Ectodermal cell (in vitro differentiated cells): ENCODE measurements around the gene MRPL10.
A peak's percentile ranks its signal among the peaks of the same experiment; 100 is the strongest.

Experiments
- H3K27ac ChIP-seq: 2 replicates; pipeline ENCODE4 v1.7.0; 2013; ENCODE audit warnings: mild to moderate bottlenecking, low read depth, low read length; ENCODE audit not compliant: insufficient read depth, poor library complexity, severe bottlenecking
- H3K27me3 ChIP-seq: 2 replicates; pipeline ENCODE4 v1.7.0; 2013; ENCODE audit warnings: mild to moderate bottlenecking, low read length; ENCODE audit not compliant: insufficient read depth, control insufficient read depth, poor library complexity, severe bottlenecking
- H3K36me3 ChIP-seq: one replicate; pipeline ENCODE4 v1.7.0; 2013; ENCODE audit warnings: low read length; ENCODE audit not compliant: control insufficient read depth, insufficient read depth
- H3K4me1 ChIP-seq: one replicate; pipeline ENCODE4 v1.7.0; 2013; ENCODE audit warnings: low read length; ENCODE audit not compliant: control insufficient read depth, insufficient read depth
- H3K4me3 ChIP-seq: 2 replicates; pipeline ENCODE4 v1.7.0; 2013; ENCODE audit warnings: low read depth, low read length, control low read depth; ENCODE audit not compliant: insufficient read depth
- H3K9me3 ChIP-seq: 2 replicates; pipeline ENCODE4 v1.7.0; 2013; ENCODE audit warnings: mild to moderate bottlenecking, low read length, moderate library complexity; ENCODE audit not compliant: control insufficient read depth
- WGBS, 2 experiments: methylation state at CpG; one replicate each; pipeline ENCODE4 v1.1.7; 2013; ENCODE audit warnings: missing lambda C conversion rate in 2 of 2; 5-methylcytosine and 5-hydroxymethylcytosine counted together

Gene MRPL10

DNA sequence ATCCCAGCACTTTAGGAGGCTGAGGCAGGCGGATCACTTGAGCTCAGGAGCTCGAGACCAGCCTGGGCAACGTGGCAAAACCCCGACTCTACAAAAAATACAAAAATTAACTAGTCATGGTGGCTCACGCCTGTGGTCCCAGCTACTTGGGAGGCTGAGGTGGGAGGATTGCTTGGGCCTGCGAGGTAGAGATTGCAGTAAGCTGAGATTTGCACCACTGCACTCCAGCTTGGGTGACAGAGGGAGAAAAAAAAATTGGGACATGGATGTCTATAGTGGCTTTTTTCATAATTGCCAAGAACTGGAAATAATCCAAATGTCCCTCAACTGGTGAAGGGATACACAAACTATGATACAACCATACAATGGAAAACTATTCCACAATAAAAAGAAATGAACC lies 38.4 kb downstream of the MRPL10 start:
- WGBS, 2 experiments, result 64 to 66% methylated on average over 6 of the region's 6 CpGs
- H3K4me1 ChIP-seq, result no peaks in the 10 kb centered on the region
- H3K4me3 ChIP-seq, result no peak overlapping the region
- H3K27me3 ChIP-seq, result peaks cover 78% of the 10 kb centered on the region
- no peak overlapping the region for H3K27ac ChIP-seq
- H3K36me3 ChIP-seq, result no peaks in the 10 kb centered on the region
- H3K9me3 ChIP-seq, result no peaks in the 10 kb centered on the region

DNA sequence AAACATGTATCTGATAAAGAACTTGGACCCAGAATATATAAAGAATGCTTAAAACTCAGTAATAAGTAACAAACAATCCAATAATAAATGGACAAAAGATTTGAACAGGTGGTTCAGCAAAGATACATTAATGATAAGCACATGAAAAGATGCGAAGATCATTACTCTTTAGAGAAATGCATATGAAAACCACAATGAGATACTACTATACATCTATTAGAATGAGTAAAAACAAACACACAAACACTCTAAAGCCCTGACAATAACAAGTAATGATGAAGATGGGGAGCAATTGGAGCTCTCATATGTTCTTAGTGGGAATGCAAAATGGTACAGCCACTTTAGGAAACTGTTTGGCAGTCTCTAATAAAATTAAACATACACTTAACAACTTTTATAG lies 38.9 kb downstream of the MRPL10 start:
- H3K4me1 ChIP-seq, result no peaks in the 10 kb centered on the region
- no peaks in the 10 kb centered on the region for H3K36me3 ChIP-seq
- WGBS, 2 experiments, result 50 to 83% methylated on average over 1 of the region's 1 CpG
- no peak overlapping the region for H3K4me3 ChIP-seq
- H3K9me3 ChIP-seq, result no peaks in the 10 kb centered on the region
- no peak overlapping the region for H3K27ac ChIP-seq
- peaks cover 84% of the 10 kb centered on the region for H3K27me3 ChIP-seq

DNA sequence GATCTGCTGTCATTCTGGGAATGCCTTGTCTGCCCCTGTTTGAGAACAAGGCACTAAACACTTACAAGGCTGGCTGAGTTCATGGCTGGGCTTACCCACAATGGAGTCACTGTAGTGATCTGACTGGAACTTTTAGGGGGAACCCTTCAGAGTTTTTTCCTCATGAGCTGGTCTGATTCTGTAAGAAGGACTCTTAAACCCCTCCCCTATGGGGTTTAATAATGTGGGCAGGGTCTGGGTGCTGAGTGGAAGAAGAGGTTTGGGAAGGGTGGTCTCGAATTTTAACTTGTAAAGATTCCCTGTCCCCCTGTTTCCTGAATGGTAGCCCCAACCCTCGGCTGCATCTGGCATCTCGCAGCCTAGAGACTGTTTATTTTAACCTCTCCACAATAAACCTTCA lies 40.3 kb downstream of the MRPL10 start:
- 67 to 76% methylated on average over 2 to 3 of the region's 3 CpGs for WGBS, 2 experiments
- Histone ChIP-seq H3K9me3 (no peaks in the 10 kb centered on the region), H3K27ac (no peak overlapping the region), H3K4me3 (no peak overlapping the region), H3K27me3 (peaks cover 87% of the 10 kb centered on the region), H3K36me3 (no peaks in the 10 kb centered on the region), H3K4me1 (no peaks in the 10 kb centered on the region)

DNA sequence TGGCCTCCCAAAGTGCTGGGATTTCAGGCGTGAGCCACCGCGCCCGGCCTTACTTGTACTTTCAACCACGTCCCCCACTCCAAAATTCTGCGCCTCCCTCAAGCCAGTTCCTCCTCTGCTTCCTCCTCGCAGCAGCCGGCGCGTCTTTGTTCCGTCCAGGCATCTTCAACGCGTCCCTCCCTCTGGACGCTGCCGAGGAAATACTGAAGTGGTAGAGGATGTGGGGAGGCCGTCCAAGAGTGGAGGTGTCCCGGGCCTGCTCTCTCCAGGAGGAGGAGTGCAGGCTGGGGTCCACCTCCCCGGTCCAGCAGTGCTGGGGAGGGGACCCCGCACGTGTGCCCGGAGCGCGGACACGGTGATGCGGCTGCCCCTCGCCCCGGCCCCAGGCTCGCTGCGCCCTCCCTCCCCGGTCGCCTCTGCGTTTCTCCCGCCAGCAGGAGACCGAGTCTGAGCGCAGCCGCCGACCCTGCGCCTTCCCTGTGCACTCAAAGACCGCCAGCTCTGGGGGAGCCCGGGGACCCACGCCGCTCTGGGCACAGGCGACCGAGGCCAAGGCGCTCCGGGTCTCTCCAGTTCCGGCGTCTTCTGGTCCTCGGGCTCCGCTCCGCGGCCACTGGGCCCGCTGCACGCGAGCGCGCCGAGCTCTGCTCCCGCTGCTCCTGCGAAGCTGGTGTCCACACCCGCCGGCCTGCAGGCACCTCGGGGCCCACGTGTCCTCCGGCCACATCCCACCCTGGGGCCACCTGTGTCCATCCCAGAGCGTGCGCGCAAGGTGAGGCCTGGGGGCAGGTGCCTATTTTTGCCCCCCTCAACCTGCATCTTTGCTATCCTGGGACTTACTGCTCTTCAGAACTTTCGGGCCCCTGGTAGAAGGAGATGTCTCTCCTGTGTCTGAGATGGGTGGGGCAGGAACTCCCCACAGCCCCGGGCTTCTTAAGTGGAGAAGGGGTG lies 41.5 kb downstream of the MRPL10 start:
- Histone ChIP-seq H3K27me3 (peaks cover 81% of the 10 kb centered on the region), H3K4me1 (no peaks in the 10 kb centered on the region), H3K9me3 (no peaks in the 10 kb centered on the region), H3K36me3 (no peaks in the 10 kb centered on the region), H3K27ac (no peak overlapping the region), H3K4me3 (peak overlapping the region; percentile 39)
- 2% methylated on average over 70 of the region's 70 CpGs for WGBS, 2 experiments

DNA sequence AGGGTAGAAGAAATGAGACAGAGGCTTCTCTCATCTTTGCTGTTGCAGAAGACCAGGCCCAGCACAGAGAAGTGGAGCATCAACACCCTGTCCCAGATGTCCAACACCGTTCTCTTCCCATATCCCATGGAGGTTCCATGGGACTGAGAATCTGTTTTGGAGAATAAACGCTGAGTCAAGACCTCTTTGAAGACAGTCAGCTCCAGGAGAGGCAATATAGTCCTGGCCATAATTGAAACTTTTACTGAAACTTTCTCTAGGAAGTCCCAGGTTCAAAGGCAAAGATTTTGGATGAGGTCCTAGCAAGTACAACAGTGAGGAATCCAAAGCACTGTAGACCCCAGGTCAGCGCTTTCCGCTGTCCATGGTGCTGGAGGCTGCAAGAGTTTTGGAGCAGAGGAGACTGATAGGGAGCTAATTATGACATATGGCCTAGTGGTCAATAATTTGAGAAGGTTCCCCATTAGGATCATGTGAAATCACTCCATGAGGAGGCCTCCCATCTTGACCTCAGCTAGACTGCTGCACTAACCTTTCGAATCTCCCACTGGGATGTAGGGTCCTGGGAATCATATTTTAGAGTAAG lies 45.7 kb downstream of the MRPL10 start:
- H3K4me1 ChIP-seq, result no peaks in the 10 kb centered on the region
- no peak overlapping the region for H3K27ac ChIP-seq
- 40 to 44% methylated on average over 5 of the region's 5 CpGs for WGBS, 2 experiments
- H3K9me3 ChIP-seq, result no peaks in the 10 kb centered on the region
- no peaks in the 10 kb centered on the region for H3K36me3 ChIP-seq
- H3K4me3 ChIP-seq, result no peak overlapping the region
- peaks cover 52% of the 10 kb centered on the region for H3K27me3 ChIP-seq

DNA sequence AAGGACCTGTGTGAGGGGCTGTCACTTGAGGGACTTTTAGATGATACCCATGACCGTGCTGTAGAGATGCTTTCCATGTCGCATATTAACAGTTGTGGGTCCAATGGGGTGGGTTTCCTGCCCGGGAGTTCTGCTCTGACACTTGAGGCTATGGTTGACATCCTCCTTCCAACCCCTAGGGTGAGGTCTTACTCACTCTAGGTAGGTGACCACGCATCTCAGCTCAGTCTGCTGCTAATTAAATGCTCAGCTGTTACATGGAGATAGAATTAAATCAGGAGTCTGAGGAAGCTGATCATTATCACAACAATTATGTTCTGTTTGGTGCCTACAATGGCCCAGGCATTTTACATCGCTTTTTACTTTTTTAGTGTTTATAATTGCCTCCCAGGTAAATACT lies 49.9 kb downstream of the MRPL10 start:
- Histone ChIP-seq H3K9me3 (no peaks in the 10 kb centered on the region), H3K36me3 (no peaks in the 10 kb centered on the region), H3K4me3 (no peak overlapping the region), H3K27me3 (peaks cover 36% of the 10 kb centered on the region), H3K27ac (no peak overlapping the region), H3K4me1 (no peaks in the 10 kb centered on the region)
- WGBS, 2 experiments, result 69 to 71% methylated on average over 4 to 5 of the region's 5 CpGs

DNA sequence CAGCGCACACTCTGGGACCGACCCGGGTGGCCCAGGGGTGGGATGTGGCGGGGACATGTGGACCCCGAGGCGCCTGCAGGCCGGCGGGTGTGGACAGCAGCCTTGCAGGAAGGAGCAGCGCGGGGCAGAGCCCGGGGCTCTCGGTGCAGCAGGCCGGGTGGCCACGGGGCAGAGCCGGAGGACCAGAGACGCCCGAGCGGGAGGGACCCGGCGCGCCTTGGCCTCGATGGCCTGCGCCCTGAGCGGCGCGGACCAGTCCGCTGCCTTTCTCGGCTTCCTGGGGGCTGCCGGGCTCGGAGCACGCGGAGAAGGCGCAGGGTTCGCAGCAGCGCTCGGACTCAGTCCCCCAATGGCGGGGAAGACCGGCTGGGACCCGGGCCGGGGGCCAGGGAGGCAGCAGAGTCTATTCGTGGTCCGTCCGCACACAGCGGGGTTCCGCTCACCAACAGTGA lies 53.1 kb downstream of the MRPL10 start:
- Histone ChIP-seq H3K36me3 (no peaks in the 10 kb centered on the region), H3K27me3 (peaks cover 47% of the 10 kb centered on the region), H3K4me1 (no peaks in the 10 kb centered on the region), H3K9me3 (no peaks in the 10 kb centered on the region), H3K4me3 (no peak overlapping the region), H3K27ac (no peak overlapping the region)
- 78 to 81% methylated on average over 45 of the region's 45 CpGs for WGBS, 2 experiments

DNA sequence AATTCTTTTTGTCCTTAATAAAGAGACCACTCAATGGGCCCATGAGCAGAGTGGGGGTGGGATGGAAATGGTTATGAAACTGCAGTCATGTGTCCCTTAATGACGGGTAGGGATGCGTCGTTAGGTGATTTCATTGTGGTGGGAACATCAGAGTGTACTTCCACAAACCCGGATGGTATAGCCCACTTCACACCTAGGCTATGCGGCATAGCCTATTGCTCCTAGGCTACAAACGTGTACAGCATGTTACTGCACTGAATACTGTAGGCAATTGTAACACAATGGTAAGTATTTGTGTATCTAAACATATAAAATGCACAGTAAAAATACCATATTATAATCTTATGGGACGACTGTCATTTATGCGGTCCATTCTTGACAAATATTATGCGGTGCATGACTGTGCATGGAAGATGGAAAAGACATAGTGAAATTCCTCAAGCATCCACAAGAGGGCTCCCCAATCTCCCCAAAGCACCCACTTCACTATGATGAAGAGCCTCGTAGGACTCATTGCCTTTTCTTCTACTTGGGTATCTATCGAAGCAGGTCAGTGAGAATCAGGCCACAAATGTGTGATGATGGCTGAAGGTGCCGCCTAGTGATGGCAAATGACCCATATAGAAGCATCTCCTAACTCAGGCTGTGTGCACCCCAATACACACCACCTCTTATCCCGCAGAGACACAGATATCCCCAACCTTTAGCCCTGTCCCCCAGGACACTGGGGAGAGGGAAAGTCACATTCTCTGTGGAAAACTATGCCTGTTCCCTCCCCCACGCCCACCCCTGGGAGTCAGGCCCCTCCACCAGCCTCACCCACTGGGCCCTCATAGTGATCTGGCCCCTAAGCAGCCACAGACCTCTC lies 54.8 kb downstream of the MRPL10 start:
- no peak overlapping the region for H3K27ac ChIP-seq
- H3K27me3 ChIP-seq, result peaks cover 39% of the 10 kb centered on the region
- WGBS, 2 experiments, result 41 to 44% methylated on average over 14 of the region's 14 CpGs
- no peaks in the 10 kb centered on the region for H3K4me1 ChIP-seq
- no peaks in the 10 kb centered on the region for H3K9me3 ChIP-seq
- H3K36me3 ChIP-seq, result no peaks in the 10 kb centered on the region
- no peak overlapping the region for H3K4me3 ChIP-seq

DNA sequence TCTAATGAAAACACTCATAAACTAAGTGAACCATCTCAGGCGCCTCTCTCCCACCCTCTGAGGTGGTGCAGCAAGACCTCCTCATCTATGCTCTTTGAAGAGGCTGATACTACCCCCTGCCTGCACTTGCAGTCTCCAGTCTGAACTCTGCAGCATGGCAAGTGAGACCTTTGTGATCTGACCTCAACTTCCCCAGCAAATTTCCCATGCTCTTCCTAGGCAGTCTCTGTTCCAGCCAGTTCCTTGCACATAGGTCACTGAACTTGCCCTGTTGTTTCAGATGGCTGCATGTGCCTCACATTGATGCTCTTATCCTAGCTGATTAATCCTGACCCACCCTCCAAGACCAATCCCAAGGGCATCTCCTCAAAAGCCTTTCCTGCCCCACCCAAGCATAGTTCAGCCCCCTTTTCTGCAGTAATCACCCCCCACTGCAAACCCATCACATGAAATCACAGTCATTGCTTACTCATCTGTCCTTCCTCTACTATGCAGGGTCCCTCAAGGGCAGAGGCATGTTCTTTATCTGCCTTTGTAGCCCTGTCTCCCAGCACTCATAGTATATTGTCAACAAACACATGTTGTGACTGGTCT lies 56.3 kb downstream of the MRPL10 start:
- no peaks in the 10 kb centered on the region for H3K36me3 ChIP-seq
- H3K27ac ChIP-seq, result no peak overlapping the region
- H3K4me1 ChIP-seq, result no peaks in the 10 kb centered on the region
- no peak overlapping the region for H3K4me3 ChIP-seq
- WGBS, 2 experiments, result 54 to 63% methylated on average over 1 of the region's 1 CpG
- peaks cover 39% of the 10 kb centered on the region for H3K27me3 ChIP-seq
- no peaks in the 10 kb centered on the region for H3K9me3 ChIP-seq
